B cell (primary cell): ENCODE measurements around the gene DKKL1. TPM values are rescaled to one million over a fixed set of nuclear protein-coding genes. Genes with fewer than 3 reads are reported as not detected.

Source experiments
- ATAC-seq: fragments of 200-7000 bp; cut with Tn5 transposase; one replicate; pipeline ENCODE4 v1.10.0; 2021; ENCODE audit warnings: low read depth, mild to moderate bottlenecking, moderate number of reproducible peaks, moderate library complexity
- CTCF ChIA-PET: fragments of 350-600 bp; sonication (Branson Sonifier 250); formaldehyde crosslinking; loops from one replicate; lab custom pipeline; 2021; ENCODE audit warnings: antibody characterized with exemption, inconsistent platforms; lab: Charles Lee
- POLR2A ChIA-PET: fragments of 350-600 bp; sonication (Branson Sonifier 250); formaldehyde crosslinking; loops from one replicate; lab custom pipeline; 2021; ENCODE audit warnings: antibody characterized with exemption; lab: Charles Lee
- DNase-seq: peaks from one replicate; pipeline ENCODE4 v3.0.0; 2013
- H2AFZ ChIP-seq: 2 replicates; pipeline ENCODE4 v1.6.1; 2012; ENCODE audit warnings: mild to moderate bottlenecking, low read depth, low read length; ENCODE audit not compliant: insufficient read depth, poor library complexity, severe bottlenecking
- H3K27ac ChIP-seq, 2 donors: 1 replicate in 1 of 2; 2 replicates in 1 of 2; pipeline ENCODE4 v1.5.1; 2012 to 2013; ENCODE audit warnings: low read length in 2 of 2, mild to moderate bottlenecking in 2 of 2, moderate library complexity in 1 of 2
- H3K27me3 ChIP-seq, 4 experiments: fragments of 200-600 bp in 1 of 4; sonication (generic) in 1 of 4; replicated peaks in 1 of 4; 1 replicate in 2 of 4; 2 replicates in 2 of 4; pipeline versions ENCODE4 v1.6.1 to v1.7.0; 2013 to 2016; ENCODE audit warnings: low read length in 3 of 4, mild to moderate bottlenecking in 2 of 4, mixed read lengths in 1 of 4, moderate library complexity in 1 of 4; ENCODE audit not compliant: insufficient read depth in 4 of 4, control insufficient read depth in 3 of 4; ENCODE audit errors: control extremely low read depth in 1 of 4
- H3K36me3 ChIP-seq, 2 experiments: replicated peaks in 1 of 2; 1 replicate in 1 of 2; 2 replicates in 1 of 2; pipeline versions ENCODE4 v1.6.1 to v1.7.1; 2013; ENCODE audit warnings: low read length in 1 of 2; ENCODE audit not compliant: insufficient read depth in 2 of 2, control insufficient read depth in 1 of 2; ENCODE audit errors: control extremely low read depth in 1 of 2, extremely low read depth in 1 of 2
- H3K4me1 ChIP-seq, 2 donors: fragments of 200-600 bp in 1 of 2; sonication (generic) in 1 of 2; 1 replicate in 1 of 2; 2 replicates in 1 of 2; pipeline versions ENCODE4 v1.5.1 to v1.6.1; 2013 to 2017; ENCODE audit warnings: low read length in 2 of 2; ENCODE audit not compliant: control insufficient read depth in 2 of 2, insufficient read depth in 2 of 2
- H3K4me2 ChIP-seq: replicated peaks from 2 replicates; pipeline ENCODE3; 2012; ENCODE audit warnings: mild to moderate bottlenecking, low read depth, low read length; ENCODE audit not compliant: poor library complexity, severe bottlenecking
- H3K4me3 ChIP-seq, 5 experiments: fragments of 200-600 bp in 1 of 5; sonication (generic) in 1 of 5; 1 replicate in 3 of 5; 2 replicates in 2 of 5; pipeline versions ENCODE4 v1.5.1 to v1.7.0; 2011 to 2016; ENCODE audit warnings: low read length in 4 of 5, mild to moderate bottlenecking in 4 of 5, low read depth in 2 of 5, control low read depth in 1 of 5, moderate library complexity in 1 of 5; ENCODE audit not compliant: insufficient read depth in 1 of 5; ENCODE audit errors: control extremely low read depth in 1 of 5, extremely low read depth in 1 of 5
- H3K79me2 ChIP-seq: fragments of 200-600 bp; sonication (generic); one replicate; pipeline ENCODE4 v1.6.0; 2016; ENCODE audit warnings: low read length; ENCODE audit not compliant: control insufficient read depth, insufficient read depth
- H3K9ac ChIP-seq: fragments of 200-600 bp; sonication (generic); 2 replicates; pipeline ENCODE4 v1.6.1; 2017; ENCODE audit warnings: mild to moderate bottlenecking, low read length, moderate library complexity
- H3K9me3 ChIP-seq, 3 donors: one replicate each; pipeline versions ENCODE4 v1.6.1 to v1.7.1; 2013; ENCODE audit warnings: low read length in 2 of 3; ENCODE audit not compliant: control insufficient read depth in 2 of 3, insufficient read depth in 1 of 3; ENCODE audit errors: control extremely low read depth in 1 of 3
- H4K20me1 ChIP-seq: 2 replicates; pipeline ENCODE4 v1.6.0; 2012; ENCODE audit warnings: mild to moderate bottlenecking, low read length; ENCODE audit not compliant: insufficient read depth, control insufficient read depth, poor library complexity, severe bottlenecking
- H3K27ac Mint-ChIP-seq: one replicate; pipeline ENCODE4 v1.8.0; 2021; ENCODE audit warnings: mixed read lengths
- H3K27me3 Mint-ChIP-seq: one replicate; pipeline ENCODE4 v1.8.0; 2021; ENCODE audit warnings: mixed read lengths
- H3K4me1 Mint-ChIP-seq: one replicate; pipeline ENCODE4 v1.8.0; 2021; ENCODE audit warnings: mixed read lengths
- H3K4me3 Mint-ChIP-seq: one replicate; pipeline ENCODE4 v1.8.0; 2021; ENCODE audit warnings: mixed read lengths
- H3K9me3 Mint-ChIP-seq: one replicate; pipeline ENCODE4 v1.8.0; 2022; ENCODE audit warnings: mixed read lengths; ENCODE audit not compliant: insufficient read depth
- EZH2 ChIP-seq: IDR thresholded peaks from 2 replicates; pipeline ENCODE4 v1.6.1; 2012; ENCODE audit warnings: borderline replicate concordance, low read depth, mild to moderate bottlenecking, moderate library complexity, low read length; ENCODE audit not compliant: insufficient read depth, poor library complexity, severe bottlenecking
- WGBS: methylation state at CpG from one replicate; pipeline ENCODE4 v1.1.5; 2013; ENCODE audit warnings: missing lambda C conversion rate; ENCODE audit not compliant: insufficient coverage; 5-methylcytosine and 5-hydroxymethylcytosine counted together
- intact Hi-C: fragments of 100-400 bp; cut with micrococcal nuclease; formaldehyde crosslinking; loops from one replicate; pipeline ENCODE4 v1.10.0; 2022
- polyA plus RNA-seq: library from polyadenylated mRNA; depleted of rRNA; stranded (reverse); fragments of >200 nt; gene quantifications from 2 replicates; pipeline ENCODE4 v1.2.3, GENCODE V29; 2012
- total RNA-seq, 2 donors: library from RNA; stranded (reverse); fragments of 120-200 nt in 1 of 2; gene quantifications; 1 replicate in 1 of 2; 2 replicates in 1 of 2; pipeline versions ENCODE4 v1.2.3 to v1.2.4, GENCODE V29; 2013 to 2022
- TF ChIP-seq, protein P1 (sequence below): fragments of 200-600 bp; IDR thresholded peaks from one replicate; pipeline ENCODE4 v1.8.0; 2022; ENCODE audit warnings: antibody characterized with exemption, mild to moderate bottlenecking

DKKL1 gene
- total and polyA plus RNA-seq, 2 donors (not counting 1 experiment from before 2014, with no cell fraction given): 1.2 to 1.6 TPM

DNA sequence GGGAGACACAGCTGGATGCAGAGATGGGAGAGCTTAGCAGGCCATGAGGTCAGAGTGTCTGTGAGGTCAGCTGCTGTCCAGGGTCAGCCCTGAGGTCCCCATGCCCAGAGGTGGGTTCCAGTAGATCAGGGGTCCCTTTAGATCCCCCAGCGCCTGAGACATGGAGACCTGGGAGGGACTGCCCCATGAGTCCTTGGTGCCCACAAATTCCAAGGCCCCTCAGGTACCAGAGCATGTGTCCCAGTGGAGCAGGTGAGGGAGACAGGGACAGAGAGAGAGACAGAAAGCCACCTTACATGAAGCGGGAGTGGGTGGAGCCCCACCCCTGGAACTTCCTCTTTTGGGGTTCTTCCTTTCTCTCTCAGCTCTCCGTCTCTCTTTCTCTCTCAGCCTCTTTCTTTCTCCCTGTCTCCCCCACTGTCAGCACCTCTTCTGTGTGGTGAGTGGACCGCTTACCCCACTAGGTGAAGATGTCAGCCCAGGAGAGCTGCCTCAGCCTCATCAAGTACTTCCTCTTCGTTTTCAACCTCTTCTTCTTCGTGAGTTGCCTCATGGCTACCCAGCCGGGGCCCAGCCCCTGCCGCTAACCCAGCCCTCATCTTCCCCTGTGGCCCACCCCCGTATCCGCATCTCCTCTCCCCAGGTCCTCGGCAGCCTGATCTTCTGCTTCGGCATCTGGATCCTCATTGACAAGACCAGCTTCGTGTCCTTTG lies 28.4 kb upstream of the DKKL1 start, which contains the start of gene CD37:
CD37 (plus strand) TSS at position 336 of the 713 bp plus-strand sequence; CDS start at position 471, 135 bp downstream.
- CTCF ChIA-PET: interaction anchor here (0.6 to 5.5 kb wide), 11 partner anchors 10 to 204 kb away, joined by 3 to 39 read pairs (median 4); partner anchors contain the start of gene SLC6A16
- Histone ChIP-seq H3K36me3 (peaks cover 0 to 52% of the 10 kb centered on the region in 2 experiments), H3K4me2 (peak within 1 kb of the TSS; percentile 100), H3K4me1 (peaks cover 78 to 89% of the 10 kb centered on the region in 2 donors), H3K9ac (peak within 1 kb of the TSS; percentile 89), H3K27ac (peak within 1 kb of the TSS; percentile 93 to 98), H3K9me3 (peaks cover 0 to 28% (median 15%) of the 10 kb centered on the region in 3 donors), H3K27me3 (no peaks in the 10 kb centered on the region), H3K4me3 (peak within 1 kb of the TSS; percentile 83 to 98 (median 97)), H2AFZ (peak within 1 kb of the TSS; percentile 55), H4K20me1 (peaks cover 47% of the 10 kb centered on the region), H3K79me2 (peaks cover 78% of the 10 kb centered on the region)
- Mint-ChIP-seq H3K4me3 (peak within 1 kb of the TSS; percentile 100), H3K27me3 (no peaks in the 10 kb centered on the region), H3K4me1 (peaks cover 78% of the 10 kb centered on the region), H3K9me3 (no peaks in the 10 kb centered on the region), H3K27ac (peak within 1 kb of the TSS; percentile 99)
- intact Hi-C loops: loop anchor here (2.0 kb wide), 2 partner anchors 34 to 56 kb away; no protein-coding TSS in a partner anchor
- POLR2A ChIA-PET: interaction anchor here (0.6 to 3.5 kb wide), 14 partner anchors 11 to 135 kb away, joined by 3 to 59 read pairs (median 8); partner anchors contain the start of genes ALDH16A1, PIH1D1, SLC6A16 and TEAD2
- WGBS: 0% methylated on average over 8 of the region's 13 CpGs
- ATAC-seq: peak; percentile 21
- TF ChIP-seq, protein P1, sequence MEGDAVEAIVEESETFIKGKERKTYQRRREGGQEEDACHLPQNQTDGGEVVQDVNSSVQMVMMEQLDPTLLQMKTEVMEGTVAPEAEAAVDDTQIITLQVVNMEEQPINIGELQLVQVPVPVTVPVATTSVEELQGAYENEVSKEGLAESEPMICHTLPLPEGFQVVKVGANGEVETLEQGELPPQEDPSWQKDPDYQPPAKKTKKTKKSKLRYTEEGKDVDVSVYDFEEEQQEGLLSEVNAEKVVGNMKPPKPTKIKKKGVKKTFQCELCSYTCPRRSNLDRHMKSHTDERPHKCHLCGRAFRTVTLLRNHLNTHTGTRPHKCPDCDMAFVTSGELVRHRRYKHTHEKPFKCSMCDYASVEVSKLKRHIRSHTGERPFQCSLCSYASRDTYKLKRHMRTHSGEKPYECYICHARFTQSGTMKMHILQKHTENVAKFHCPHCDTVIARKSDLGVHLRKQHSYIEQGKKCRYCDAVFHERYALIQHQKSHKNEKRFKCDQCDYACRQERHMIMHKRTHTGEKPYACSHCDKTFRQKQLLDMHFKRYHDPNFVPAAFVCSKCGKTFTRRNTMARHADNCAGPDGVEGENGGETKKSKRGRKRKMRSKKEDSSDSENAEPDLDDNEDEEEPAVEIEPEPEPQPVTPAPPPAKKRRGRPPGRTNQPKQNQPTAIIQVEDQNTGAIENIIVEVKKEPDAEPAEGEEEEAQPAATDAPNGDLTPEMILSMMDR: no peak
- TF ChIP-seq EZH2: no peak
- DNase-seq: peak; percentile 89
